GOT3 (cell line): ENCODE results near the gene LEFTY1.

Experiments used
- DNase-seq: peaks from one replicate; lab custom pipeline; 2025; ENCODE audit warnings: mixed read lengths; lab: John Stamatoyannopoulos, UW

LEFTY1 gene

GRCh38 chr1:225915538-225915991 lies 26.6 kb upstream of the LEFTY1 start:
- no peak for DNase-seq

- DNase-seq, result no peak
Measured at GRCh38 chr1:225914947-225915346, 26.0 kb upstream of the LEFTY1 start.

GRCh38 chr1:225914391-225914790 lies 25.4 kb upstream of the LEFTY1 start:
- DNase-seq, result no peak

DNA sequence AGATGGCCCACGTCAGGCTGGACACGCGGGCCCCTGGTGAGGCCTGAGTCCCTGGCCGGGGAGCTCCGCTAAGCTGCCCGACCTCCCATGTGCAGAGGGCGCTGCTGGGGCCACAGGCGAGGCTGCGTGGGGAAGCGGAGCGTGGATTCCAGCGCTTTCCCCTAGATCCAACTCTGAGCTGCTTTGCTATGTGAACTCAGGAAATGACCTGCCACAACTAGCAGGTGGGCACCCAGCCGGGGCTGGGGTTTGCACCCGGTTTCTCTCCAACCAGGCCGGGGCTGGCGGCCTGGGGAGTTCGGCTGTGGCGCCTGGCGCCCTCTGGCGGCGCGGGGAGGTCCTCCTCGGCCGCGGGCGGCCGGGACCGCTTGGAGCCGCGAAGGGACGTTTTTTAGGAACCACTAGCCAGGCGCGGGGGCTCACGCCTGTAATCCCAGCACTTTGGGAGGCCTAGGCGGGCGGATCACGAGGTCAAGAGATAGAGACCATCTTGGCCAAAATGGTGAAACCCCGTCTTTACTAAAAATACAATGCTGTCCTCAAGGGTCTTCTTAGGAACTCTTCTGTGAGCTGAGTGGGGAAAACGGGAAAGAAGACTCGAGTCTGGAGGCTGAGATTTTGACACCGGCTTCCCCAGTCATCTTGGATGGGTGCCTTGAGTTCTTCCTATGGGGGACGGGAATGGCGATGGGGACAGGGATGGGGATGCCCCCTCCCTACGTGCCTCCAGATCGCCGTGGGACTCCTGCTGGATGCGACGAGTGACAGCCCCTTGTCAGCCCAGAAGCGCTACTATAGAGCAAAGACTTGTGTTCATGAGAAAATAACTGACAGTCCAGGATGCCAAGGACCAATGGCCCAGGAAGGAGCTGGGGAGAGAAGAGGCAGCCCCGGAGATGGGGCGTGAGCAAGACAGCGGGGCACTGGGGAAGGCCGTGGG lies 22.5 kb upstream of the LEFTY1 start:
- peak; percentile 23 for DNase-seq

DNA sequence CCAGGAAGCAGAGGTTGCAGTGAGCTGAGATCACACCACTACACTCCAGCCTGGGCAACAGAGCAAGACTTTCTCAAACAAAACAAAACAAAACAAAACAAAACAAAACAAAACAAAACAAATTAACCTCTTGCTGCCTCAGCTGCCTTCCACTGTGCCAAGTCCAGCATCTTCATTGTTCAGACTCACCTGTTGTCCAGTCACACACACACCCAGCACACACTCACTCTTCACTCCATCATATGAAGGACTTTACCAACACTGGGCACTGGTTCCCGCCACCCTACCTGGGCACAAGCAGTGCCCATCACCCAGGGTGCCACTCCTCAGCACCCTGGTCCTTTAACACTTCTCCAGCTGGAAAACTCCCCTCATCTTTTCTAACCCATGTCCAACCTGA lies 20.5 kb upstream of the LEFTY1 start:
- no peak for DNase-seq

GRCh38 chr1:225908773-225909172 lies 19.8 kb upstream of the LEFTY1 start:
- no peak for DNase-seq

GRCh38 chr1:225908013-225908640 lies 19.2 kb upstream of the LEFTY1 start:
- no peak for DNase-seq

DNA sequence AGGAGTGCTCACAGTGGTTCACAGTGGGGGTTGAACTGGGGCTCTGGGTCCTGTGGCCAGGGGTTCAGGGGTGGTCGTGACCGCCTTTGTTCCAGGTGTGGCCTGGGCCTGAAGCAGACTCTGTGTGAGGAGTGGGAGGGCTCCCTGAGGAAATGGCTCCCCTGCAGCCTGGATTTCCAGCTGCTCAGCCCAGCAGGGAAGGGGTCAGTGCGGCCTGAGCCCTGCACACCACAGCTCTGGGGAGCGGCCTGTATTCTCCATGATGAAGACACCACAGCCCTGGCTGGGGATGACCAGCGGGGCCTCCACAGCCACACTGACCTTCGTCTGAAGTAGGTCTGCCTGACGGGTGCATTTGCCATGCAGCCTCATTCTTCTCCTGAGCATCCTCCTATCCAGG lies 18.4 kb upstream of the LEFTY1 start:
- no peak for DNase-seq

DNA sequence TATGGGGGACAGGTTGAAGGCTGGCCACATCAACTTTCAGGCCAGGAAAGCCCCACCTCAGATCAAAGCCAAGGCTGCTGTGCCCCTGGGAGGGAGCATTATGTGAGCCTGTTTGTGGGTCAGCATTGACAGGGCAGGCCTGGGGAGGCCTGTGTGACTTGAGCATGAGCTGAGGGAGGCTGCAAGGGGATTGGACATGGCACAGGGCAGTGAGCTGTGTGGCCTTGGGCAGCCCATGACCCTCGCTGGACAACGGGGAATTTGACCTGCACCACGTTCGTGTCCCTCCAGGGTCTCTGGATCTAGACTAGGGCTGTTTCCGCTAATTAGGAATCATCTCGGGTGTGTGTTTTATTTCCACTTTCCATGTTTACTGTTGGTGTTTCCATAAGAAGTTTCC lies 17.5 kb upstream of the LEFTY1 start:
- no peak for DNase-seq

GRCh38 chr1:225903623-225904022 lies 14.7 kb upstream of the LEFTY1 start:
- no peak for DNase-seq

DNA sequence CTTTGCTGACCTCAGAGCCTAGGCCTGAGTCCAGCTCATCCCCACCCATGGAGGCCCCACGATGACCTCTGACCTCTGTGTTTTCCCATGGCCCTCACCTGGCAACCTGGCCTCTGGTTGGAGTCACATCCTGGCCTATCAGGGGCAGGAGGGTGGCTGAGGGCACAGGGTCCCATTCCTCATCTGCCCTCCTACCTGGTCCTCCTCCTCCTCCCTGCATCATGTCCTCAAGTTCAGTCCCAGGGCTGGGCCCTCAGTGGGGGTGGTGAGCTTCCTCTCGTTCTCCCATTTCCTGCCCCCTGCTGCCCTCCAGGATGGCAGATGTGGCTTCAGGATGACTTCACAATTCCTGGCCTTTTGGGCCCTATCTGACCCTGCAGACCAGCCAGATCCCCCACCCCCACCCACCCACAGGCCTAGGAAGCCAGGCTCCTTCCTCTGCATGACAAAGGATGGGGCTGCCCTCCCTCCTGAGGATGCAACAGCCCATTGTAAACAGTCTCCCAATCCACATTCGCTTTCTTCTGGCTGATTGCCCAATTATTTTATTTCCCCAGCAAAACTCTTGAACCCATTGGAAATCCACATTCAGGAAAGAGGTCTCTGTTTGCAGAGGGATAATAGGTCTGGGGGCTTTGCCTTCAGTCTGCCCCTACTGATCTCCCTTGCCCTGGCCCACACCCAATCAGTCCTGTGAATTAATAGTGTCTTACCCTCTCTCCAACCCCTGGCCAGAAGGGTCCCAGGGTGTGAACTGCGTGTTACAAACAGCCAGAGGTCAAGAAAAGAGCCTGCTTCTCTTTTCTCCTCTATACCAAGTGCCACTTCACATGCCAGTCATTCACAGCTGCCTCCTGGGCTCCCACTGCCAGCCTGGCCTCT lies 10.3 kb upstream of the LEFTY1 start:
- DNase-seq, result no peak

- DNase-seq, result no peak
Measured at GRCh38 chr1:225897595-225898514, 8.9 kb upstream of the LEFTY1 start.

DNA sequence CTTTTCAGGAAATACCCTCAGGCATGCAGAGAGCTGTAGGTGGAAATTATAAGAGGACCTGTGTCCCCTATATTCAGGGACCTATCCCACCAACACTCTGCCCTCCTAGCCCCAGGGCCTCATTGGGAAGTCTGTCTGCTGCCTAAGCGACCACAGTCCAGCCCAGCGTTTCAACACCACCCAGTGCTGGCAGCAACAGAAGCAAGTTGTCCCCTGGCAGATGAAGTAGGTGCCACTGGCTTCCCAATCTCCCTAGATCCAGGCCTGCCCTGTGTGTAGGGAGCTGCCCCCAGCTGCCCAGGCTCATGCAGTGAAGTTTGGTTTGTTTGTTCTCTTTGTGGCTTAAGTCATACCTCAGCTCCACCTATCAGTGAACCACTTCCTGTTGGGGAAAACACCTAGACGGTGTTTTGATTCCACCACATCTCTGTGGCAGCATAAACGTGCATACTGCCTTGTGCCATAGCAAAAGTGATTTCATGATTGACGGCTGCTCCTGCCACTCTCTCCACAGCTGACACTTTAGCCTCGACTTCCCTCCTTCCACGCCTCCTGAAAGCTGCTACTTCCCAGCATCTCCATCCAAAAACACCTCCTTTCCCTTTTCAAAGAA lies 8.1 kb upstream of the LEFTY1 start:
- DNase-seq, result no peak

DNA sequence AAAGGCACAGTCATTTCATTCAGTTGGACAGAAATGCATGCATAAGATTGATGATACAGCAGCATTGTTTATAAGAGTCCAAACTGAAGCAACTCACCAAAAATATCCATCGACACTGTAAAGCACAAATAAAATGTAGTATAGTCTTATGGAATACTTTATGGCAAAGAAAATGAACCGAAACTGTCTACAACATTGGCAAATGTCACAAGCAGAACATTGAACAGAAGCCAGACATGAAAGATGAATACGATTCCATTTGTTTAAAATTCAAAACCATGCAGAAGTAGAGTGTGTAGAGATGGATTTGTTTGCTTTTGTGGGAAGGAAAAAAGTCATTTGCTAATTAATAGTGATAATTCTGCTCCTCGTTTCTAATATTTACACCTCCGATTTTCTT lies 7.5 kb upstream of the LEFTY1 start:
- DNase-seq, result no peak

- DNase-seq, result no peak
Measured at GRCh38 chr1:225892307-225892706, 3.4 kb upstream of the LEFTY1 start.

DNA sequence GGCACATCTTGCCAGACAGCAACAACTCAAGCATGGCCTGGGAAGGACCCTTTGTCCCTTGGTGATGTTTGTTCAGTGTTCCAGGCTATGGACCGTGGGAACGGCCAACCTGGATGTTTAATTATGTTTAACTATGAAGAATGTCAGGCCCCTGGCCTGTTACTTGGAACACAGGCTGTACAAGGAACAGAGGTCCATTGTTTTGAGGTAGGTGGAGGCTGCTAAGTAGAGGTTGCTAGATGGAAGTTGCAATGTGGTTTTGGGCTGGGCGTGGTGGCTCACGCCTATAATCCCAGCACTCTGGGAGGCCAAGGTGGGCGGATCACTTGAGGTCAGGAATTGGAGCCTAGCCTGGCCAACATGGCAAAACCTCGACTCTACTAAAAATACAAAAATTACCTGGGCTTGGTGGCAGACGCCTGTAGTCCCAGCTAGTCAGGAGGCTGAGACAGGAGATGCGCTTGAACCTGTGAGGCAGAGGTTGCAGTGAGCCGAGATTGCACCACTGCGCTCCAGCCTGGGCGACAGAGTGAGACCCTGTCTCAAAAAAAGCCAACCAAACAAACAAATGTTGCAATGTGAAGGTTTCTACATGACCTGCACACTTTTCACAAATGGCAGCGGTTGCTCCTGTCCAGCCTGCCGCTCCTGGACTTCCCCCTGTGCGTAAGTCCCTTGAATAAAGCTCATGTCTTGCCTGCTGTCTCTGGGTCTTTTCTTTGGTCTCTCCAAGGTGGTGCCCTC lies 2.5 kb upstream of the LEFTY1 start:
- no peak for DNase-seq

- no peak for DNase-seq
Measured at GRCh38 chr1:225890346-225891228, 1.6 kb upstream of the LEFTY1 start.

DNA sequence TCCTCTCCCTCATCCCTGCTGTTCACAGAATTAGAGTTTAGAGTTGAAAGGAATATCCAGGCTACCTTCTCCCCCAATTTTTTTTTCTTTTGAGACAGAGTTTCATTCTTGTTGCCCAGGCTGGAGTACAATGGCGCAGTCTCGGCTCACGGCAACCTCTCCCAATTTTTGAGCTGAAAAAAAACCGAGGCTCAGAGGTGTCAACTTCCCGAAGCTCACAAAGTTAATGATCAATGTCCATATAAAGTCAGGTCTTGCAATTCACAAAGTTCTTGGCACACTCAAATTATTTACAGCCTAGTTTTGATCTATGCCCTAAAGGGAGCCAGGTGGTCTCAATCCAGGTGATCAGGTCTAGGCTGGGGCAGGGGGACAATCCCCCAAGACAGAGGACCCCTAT lies 797 bp upstream of the LEFTY1 start:
- DNase-seq, result no peak

GRCh38 chr1:225888289-225888897 lies 553 bp downstream of the LEFTY1 start:
- DNase-seq, result no peak
